HG02840 (cell line): ENCODE data around the gene VAMP2.

Experiments used
- ATAC-seq: cut with Tn5 transposase; IDR thresholded peaks from one replicate; pipeline ENCODE4 v1.9.1; 2021; ENCODE audit warnings: mild to moderate bottlenecking, moderate library complexity, moderate number of reproducible peaks; ENCODE audit not compliant: unreplicated experiment, low FRiP score

VAMP2 gene

DNA sequence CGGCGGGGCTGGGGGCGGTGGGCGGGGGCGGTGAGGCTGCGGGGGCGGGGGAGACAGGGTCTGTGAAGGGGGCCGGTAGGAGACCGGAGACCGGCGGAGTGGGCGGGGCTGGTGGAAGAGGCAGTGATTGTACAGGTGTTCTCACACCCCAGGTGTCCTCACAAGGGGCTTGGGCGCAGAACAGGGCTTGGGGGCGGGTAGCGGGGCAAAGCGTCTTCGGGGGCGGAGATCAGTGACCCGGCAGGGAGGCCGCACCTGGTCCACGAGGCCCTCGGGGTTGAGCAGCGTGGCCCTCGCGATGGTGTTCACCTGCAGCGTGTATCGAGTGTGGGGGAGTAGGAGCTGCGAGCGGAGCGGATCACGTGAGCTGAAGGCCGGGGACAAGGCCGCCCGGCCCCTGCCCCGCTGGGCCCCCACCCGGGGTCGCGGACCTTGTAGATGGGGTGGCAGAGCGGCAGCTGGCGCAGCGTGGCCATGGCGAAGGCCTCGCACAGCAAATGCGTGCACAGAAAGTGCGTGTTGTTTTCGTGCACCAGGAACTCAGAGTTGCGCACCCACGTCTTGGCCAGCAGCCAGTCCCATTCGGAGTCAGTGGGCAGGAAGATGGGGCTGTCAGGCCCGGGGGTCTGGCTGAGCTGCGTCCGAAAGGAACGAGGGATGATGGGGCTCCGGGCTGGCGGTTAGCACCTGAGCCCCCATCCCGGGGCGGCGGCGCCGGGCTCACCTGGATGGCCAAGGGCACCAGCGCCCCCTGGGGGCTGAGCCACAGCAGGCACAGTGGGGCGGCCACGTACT is 52.9 kb downstream of the VAMP2 start:
- no peak for ATAC-seq
